ENCODE results near the gene PTPRK. TPM values are rescaled to one million over a fixed set of nuclear protein-coding genes. Genes with fewer than 3 reads are reported as not detected.

PTPRK gene
- total and polyA plus RNA-seq, 5 donors: 9.6 to 45.7 (median 42.7) TPM

DNA sequence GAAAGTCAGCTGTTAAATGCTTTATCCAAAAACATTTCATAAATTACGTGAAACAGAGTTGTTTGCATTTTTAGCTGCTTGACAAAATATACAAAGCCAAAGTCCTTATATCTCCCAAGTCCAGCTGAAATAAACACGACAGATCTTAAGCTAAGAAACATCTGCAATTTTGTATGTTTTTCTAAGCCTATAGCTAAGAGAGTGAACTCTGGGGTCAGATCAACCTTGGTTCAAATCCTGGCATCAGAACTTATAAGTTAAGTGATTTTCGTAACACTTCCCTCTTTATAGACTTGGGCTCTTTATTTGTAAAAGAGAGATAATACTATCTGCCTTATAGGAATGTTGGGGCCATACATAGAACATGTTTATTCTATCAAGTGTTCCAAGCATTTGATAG, 176.7 kb downstream of the PTPRK start:
- Histone ChIP-seq H3K4me1 (ENCODE audit: control insufficient read depth, insufficient read depth, low read length) (no peaks in the 10 kb centered on the region), H3K27me3 (ENCODE audit: control insufficient read depth, insufficient read depth) (no peaks in the 10 kb centered on the region), H3K27ac (ENCODE audit: low read length) (no peak overlapping the region), H3K4me3 (ENCODE audit: low read length) (no peak overlapping the region), H3K9me3 (ENCODE audit: control insufficient read depth, low read length) (no peaks in the 10 kb centered on the region)
- DNase-seq (no peak), ATAC-seq (no peak)
- 80% methylated on average over 3 of the region's 3 CpGs for WGBS
- intact Hi-C loops (cut with DNase I): no loop called here

DNA sequence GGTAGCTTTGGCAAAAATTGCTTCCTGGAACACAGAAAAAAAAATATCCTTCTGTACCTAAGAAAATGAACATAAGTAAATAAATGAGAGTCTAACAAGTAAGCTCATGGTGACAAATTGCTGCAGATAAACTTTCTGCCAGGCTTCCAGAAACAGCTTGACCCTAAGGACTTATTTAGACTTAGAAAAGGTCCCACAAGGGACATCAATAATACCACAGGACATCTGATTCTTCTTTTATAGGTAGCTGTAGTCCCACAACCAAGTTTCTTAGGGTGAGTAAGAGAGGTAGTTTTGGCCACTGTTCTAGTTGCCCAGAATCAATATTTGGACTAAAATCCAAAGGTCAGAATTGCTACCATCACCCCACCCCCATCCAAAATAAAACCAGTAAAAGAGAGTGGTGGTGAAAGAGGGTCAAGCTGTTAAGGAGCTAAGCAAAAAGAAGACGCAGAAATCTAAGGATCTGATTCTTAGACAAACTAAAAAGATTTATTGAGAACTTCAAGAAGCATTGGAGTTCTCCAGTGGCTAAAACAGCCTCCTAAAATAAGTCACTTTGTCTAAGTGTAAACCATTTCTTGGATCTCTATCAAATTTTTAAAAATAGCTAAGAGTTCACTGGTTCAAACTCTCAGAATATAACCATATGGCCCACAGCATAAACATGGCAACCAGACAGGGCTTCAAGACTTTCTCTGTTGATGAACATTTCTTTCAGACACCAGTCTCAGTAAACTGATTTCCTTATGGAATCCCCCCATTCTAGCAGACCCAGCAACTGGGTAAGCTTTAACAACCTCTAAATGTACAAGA, 180.6 kb downstream of the PTPRK start:
- Histone ChIP-seq H3K27ac (ENCODE audit: low read length) (no peak overlapping the region), H3K4me1 (ENCODE audit: control insufficient read depth, insufficient read depth, low read length) (no peaks in the 10 kb centered on the region), H3K4me3 (ENCODE audit: low read length) (no peak overlapping the region), H3K9me3 (ENCODE audit: control insufficient read depth, low read length) (no peaks in the 10 kb centered on the region), H3K27me3 (ENCODE audit: control insufficient read depth, insufficient read depth) (no peaks in the 10 kb centered on the region)
- WGBS: 80% methylated on average over 1 of the region's 1 CpG
- DNase-seq (no peak), ATAC-seq (no peak)
- intact Hi-C loops (cut with DNase I): loop anchor here in 1 of 4 donors (10.0 kb wide), 1 partner anchor 185 kb away; the partner anchor contains the start of gene PTPRK

DNA sequence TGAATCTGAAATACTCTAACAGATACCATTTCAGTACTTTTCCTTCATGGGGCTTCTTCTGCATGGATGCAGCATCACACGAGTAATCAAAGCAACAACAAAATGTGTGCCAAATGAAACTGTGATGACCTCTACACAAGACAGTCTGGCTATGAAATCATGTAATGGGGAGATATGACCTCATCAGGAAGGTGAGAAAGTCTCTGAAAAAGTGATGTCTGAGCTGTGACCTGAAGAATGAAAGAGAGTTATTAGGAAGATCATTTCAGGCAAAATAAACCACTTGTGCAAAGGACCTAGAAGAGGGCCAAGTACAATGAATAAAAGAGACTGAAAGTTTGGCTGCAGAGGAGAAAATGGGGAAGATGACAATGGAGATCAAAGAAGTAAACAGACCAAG, 182.8 kb downstream of the PTPRK start:
- ATAC-seq (no peak), DNase-seq (no peak)
- WGBS: 40% methylated on average over 1 of the region's 1 CpG
- intact Hi-C loops (cut with DNase I): loop anchor here in 1 of 4 donors (10.0 kb wide), 1 partner anchor 187 kb away; the partner anchor contains the start of gene PTPRK
- no peaks in the 10 kb centered on the region for H3K4me1 ChIP-seq (ENCODE audit: control insufficient read depth, insufficient read depth, low read length)
- no peak overlapping the region for H3K4me3 ChIP-seq (ENCODE audit: low read length)
- no peaks in the 10 kb centered on the region for H3K27me3 ChIP-seq (ENCODE audit: control insufficient read depth, insufficient read depth)
- H3K27ac ChIP-seq (ENCODE audit: low read length): no peak overlapping the region
- H3K9me3 ChIP-seq (ENCODE audit: control insufficient read depth, low read length): no peaks in the 10 kb centered on the region

DNA sequence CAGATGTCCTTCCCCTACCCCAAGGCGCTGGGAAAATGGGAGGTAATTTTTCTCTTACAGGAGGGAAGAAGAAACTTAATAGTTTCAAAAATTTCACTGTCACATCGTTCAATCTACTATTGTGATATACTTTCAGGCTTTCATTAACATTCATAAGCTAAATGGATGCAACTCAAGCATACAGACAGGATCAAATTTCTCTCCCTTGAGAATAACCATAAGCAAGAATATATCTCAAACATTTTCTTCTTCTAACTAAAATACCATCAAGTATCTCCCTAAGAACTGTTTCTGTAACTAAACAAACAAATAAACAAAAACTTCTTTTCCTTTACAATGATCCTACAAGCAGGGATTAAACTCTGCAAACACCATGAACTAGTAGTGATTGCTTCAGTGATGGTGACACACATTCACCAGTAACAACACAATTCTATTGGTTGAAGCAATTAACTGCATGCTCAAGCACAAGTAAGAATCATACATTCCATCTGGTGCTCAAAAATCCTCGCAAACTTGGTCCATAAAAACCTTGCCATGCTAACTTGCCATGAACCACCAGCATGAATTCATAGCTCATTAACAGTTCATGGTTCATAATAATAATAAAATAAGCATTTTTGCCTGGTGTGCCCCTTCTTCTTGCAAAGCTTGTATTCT, 183.8 kb downstream of the PTPRK start:
- Histone ChIP-seq H3K27ac (ENCODE audit: low read length) (no peak overlapping the region), H3K4me3 (ENCODE audit: low read length) (no peak overlapping the region), H3K27me3 (ENCODE audit: control insufficient read depth, insufficient read depth) (no peaks in the 10 kb centered on the region), H3K9me3 (ENCODE audit: control insufficient read depth, low read length) (no peaks in the 10 kb centered on the region), H3K4me1 (ENCODE audit: control insufficient read depth, insufficient read depth, low read length) (no peaks in the 10 kb centered on the region)
- WGBS: 63% methylated on average over 3 of the region's 3 CpGs
- intact Hi-C loops (cut with DNase I): loop anchor here in 1 of 4 donors (10.0 kb wide), 1 partner anchor 188 kb away; the partner anchor contains the start of gene PTPRK
- no peak for DNase-seq
- ATAC-seq: no peak

DNA sequence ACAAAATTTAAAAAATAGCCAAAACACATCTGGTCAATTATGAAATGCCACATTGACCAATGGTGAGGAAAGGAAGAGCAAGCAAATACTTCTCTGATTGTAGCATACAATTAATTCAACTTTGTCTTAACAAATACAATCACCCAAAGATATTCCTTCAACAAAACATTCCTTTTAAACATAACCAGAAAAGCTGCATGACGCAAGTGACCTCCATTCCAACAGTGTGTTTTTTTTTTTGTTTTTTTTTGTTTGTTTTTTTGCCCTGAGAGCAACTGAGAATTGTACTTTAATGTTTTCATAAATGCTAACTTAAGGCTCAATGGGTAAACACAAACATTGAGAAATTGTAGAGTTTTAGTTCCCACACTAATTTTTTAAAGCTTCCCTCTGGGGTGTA, 184.4 kb downstream of the PTPRK start:
- 93% methylated on average over 1 of the region's 1 CpG for WGBS
- no peaks in the 10 kb centered on the region for H3K9me3 ChIP-seq (ENCODE audit: control insufficient read depth, low read length)
- ATAC-seq (no peak), DNase-seq (no peak)
- no peaks in the 10 kb centered on the region for H3K4me1 ChIP-seq (ENCODE audit: control insufficient read depth, insufficient read depth, low read length)
- no peak overlapping the region for H3K4me3 ChIP-seq (ENCODE audit: low read length)
- H3K27ac ChIP-seq (ENCODE audit: low read length): no peak overlapping the region
- intact Hi-C loops (cut with DNase I): loop anchor here in 1 of 4 donors (10.0 kb wide), 1 partner anchor 189 kb away; the partner anchor contains the start of gene PTPRK
- no peaks in the 10 kb centered on the region for H3K27me3 ChIP-seq (ENCODE audit: control insufficient read depth, insufficient read depth)

DNA sequence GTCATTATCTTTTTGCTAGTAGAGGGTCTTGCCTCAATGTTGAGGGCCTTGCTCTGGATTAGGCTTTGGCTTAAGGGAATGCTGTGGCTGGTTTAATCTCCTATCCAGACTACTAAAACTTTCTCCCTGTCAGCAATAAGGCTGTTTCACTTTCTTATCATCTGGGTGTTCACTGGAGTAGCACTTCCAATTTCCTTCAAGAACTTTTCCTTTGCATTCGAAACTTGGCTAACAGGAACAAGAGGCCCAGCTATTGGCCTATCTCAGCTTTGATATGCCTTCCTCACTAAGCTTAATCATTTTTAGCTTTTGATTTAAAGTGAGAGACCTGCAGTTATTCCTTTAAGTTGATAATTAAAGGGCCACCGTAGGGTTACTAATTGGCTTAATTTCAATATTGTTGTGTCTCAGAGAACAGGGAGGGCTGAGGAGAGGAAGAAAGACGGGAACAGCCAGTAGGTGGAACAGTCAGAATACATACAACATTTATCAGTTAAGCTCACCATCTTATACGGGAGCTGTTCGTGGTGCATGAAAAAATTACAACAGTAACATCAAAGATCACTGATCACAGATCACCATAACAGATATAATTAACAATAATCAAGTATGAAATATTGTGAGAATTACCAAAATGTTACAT, 186.7 kb downstream of the PTPRK start:
- DNase-seq: no peak
- no peak overlapping the region for H3K4me3 ChIP-seq (ENCODE audit: low read length)
- no peaks in the 10 kb centered on the region for H3K27me3 ChIP-seq (ENCODE audit: control insufficient read depth, insufficient read depth)
- no peaks in the 10 kb centered on the region for H3K4me1 ChIP-seq (ENCODE audit: control insufficient read depth, insufficient read depth, low read length)
- no peaks in the 10 kb centered on the region for H3K9me3 ChIP-seq (ENCODE audit: control insufficient read depth, low read length)
- WGBS: 42% methylated on average over 5 of the region's 5 CpGs
- intact Hi-C loops (cut with DNase I): loop anchor here in 1 of 4 donors (10.0 kb wide), 1 partner anchor 191 kb away; the partner anchor contains the start of gene PTPRK
- no peak overlapping the region for H3K27ac ChIP-seq (ENCODE audit: low read length)
- peak; percentile 57 to 78 for ATAC-seq

DNA sequence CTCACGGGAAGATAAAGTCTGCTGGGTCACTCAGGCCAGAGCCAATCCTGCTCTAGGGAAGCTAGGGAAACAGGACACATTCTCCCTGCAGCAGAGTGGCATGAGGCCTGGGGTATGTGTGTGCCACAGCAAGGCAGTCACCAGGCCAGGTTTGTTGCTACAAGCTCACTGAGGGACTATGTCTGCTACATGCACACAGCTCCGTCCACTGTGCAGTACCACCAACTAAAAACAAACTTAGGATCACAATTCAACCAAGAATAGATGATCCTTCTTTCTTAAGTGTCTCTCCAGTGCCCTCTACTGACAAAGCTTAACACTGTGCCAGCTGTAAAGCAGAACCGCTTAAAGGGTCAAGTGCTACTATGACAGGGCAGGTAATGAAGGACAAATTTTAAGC, 192.5 kb downstream of the PTPRK start:
- H3K4me3 ChIP-seq (ENCODE audit: low read length): no peak overlapping the region
- WGBS: 96% methylated on average over 3 of the region's 3 CpGs
- no peaks in the 10 kb centered on the region for H3K27me3 ChIP-seq (ENCODE audit: control insufficient read depth, insufficient read depth)
- H3K27ac ChIP-seq (ENCODE audit: low read length): no peak overlapping the region
- ATAC-seq (peak; percentile 13 to 33), DNase-seq (no peak)
- intact Hi-C loops (cut with DNase I): no loop called here
- H3K9me3 ChIP-seq (ENCODE audit: control insufficient read depth, low read length): no peaks in the 10 kb centered on the region
- H3K4me1 ChIP-seq (ENCODE audit: control insufficient read depth, insufficient read depth, low read length): no peaks in the 10 kb centered on the region

DNA sequence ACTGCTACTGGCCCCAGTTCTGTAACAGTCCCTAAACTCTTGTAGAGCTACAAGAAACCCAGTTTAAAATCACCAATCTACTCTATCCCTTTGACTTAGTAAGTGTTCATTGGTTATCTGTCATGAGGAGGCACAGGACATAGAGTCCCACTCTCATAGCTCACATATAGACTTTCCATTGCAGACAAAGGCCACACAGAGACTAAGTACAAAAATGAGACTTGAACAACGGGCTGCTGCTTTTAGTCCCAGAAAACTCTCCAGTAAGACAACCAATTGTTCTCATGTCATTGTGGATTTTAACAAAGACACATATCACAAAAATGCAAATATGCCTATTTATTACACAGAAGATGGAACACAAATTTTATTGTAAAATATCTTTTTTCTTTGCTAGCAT, 197.4 kb downstream of the PTPRK start:
- Histone ChIP-seq H3K27ac (ENCODE audit: low read length) (no peak overlapping the region), H3K4me3 (ENCODE audit: low read length) (no peak overlapping the region), H3K9me3 (ENCODE audit: control insufficient read depth, low read length) (no peaks in the 10 kb centered on the region), H3K4me1 (ENCODE audit: control insufficient read depth, insufficient read depth, low read length) (no peaks in the 10 kb centered on the region), H3K27me3 (ENCODE audit: control insufficient read depth, insufficient read depth) (no peaks in the 10 kb centered on the region)
- DNase-seq: no peak
- 89% methylated on average over 1 of the region's 1 CpG for WGBS
- intact Hi-C loops (cut with DNase I): no loop called here
- ATAC-seq: no peak

DNA sequence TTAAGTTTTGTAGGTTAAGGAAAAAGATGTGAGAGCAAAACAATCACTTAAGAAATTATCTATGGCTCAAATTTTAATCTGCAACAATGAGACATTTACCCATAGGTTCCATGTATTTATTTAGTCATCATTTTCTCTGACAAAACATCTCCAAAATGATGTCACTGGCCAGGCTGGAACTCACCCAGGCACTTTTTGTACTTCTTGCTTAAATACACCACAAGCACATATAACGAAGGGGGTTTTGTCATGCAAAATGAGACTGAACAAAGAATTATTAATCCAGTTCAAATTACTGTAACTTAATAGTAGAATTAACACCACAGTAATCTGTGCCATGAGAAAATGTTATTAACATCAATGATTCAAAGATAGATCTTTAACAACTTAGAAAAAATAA, 200.5 kb downstream of the PTPRK start:
- Histone ChIP-seq H3K9me3 (ENCODE audit: control insufficient read depth, low read length) (no peaks in the 10 kb centered on the region), H3K4me3 (ENCODE audit: low read length) (no peak overlapping the region), H3K27ac (ENCODE audit: low read length) (no peak overlapping the region), H3K27me3 (ENCODE audit: control insufficient read depth, insufficient read depth) (no peaks in the 10 kb centered on the region), H3K4me1 (ENCODE audit: control insufficient read depth, insufficient read depth, low read length) (no peaks in the 10 kb centered on the region)
- ATAC-seq (no peak), DNase-seq (no peak)
- intact Hi-C loops (cut with DNase I): no loop called here
- WGBS: 90% methylated on average over 1 of the region's 1 CpG

DNA sequence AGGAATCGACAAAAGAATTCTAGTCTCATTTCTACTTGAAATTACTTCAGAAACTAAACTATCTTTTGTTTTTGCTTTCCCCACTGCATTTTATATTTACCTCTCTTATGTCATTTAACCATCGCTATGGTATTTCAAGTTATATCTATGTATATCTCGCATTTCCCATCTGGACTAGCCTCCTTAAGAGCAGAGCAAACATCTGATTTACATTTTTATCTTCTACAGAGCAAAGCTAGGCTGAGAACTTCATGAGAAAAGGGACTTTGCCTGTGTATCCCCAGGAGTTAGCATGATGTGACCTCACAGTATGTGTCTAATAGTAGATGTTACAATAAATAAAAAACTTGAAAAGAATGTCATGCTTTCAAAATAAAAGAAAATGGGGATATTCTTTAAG, 201.2 kb downstream of the PTPRK start:
- no peak overlapping the region for H3K27ac ChIP-seq (ENCODE audit: low read length)
- H3K4me3 ChIP-seq (ENCODE audit: low read length): no peak overlapping the region
- no peaks in the 10 kb centered on the region for H3K27me3 ChIP-seq (ENCODE audit: control insufficient read depth, insufficient read depth)
- DNase-seq (no peak), ATAC-seq (no peak)
- no peaks in the 10 kb centered on the region for H3K9me3 ChIP-seq (ENCODE audit: control insufficient read depth, low read length)
- no peaks in the 10 kb centered on the region for H3K4me1 ChIP-seq (ENCODE audit: control insufficient read depth, insufficient read depth, low read length)
- intact Hi-C loops (cut with DNase I): no loop called here
- WGBS: 87% methylated on average over 3 of the region's 3 CpGs
